Suprapubic skin (tissue), 3 donors: ENCODE results near the gene SYNDIG1.

ENCODE experiments used
- CTCF ChIP-seq, 2 donors: fragments of 200-600 bp in 1 of 2; fragments of 450-650 bp in 1 of 2; sonication (generic) in 1 of 2; IDR thresholded peaks; one replicate each; pipeline ENCODE4 v1.5.1; 2016 to 2019; ENCODE audit warnings: antibody characterized with exemption in 2 of 2, mild to moderate bottlenecking in 1 of 2, moderate library complexity in 1 of 2
- EP300 ChIP-seq: sonication (generic); formaldehyde crosslinking; IDR thresholded peaks from one replicate; pipeline ENCODE4 v1.6.1; 2017; ENCODE audit warnings: antibody characterized with exemption
- POLR2A ChIP-seq, 2 donors: fragments of 450-650 bp; IDR thresholded peaks; one replicate each; pipeline ENCODE4 v1.6.1; 2017; ENCODE audit warnings: antibody characterized with exemption in 2 of 2, mild to moderate bottlenecking in 2 of 2, moderate library complexity in 2 of 2

GRCh38 chr20:24573557-24573956, 104.1 kb downstream of the SYNDIG1 start:
- TF ChIP-seq CTCF (IDR thresholded peaks at IDR 0.05): no peak
- TF ChIP-seq EP300: no peak
- no peak for TF ChIP-seq POLR2A (IDR thresholded peaks at IDR 0.05)
